HG02981 (cell line): ENCODE measurements around the gene OBP2A.

Experiments used
- ATAC-seq: cut with Tn5 transposase; IDR thresholded peaks from one replicate; pipeline ENCODE4 v1.9.1; 2021; ENCODE audit warnings: mild to moderate bottlenecking, moderate library complexity; ENCODE audit not compliant: unreplicated experiment

Gene OBP2A

GRCh38 chr9:135551031-135551430 is 5.1 kb downstream of the OBP2A start:
- no peak for ATAC-seq

DNA sequence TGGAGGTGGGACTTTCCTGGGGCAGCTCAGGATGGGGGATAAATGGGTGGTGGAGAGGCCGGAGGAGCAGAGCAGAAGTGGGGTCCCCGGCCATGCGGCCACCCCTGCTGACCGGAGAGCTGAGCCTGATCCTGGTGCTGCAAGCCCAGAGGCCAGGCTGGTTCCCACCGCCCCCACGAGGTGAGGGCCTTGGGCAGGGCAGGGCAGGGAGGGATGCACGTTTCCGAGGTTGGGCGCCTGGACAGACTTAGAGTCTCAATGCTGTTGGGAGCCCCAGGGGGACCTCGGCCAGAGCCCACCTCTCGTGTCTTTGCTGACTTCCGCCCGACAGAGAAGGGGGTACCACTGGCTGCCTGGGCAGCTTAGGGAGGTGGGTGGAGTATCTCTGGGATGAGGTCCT is 5.5 kb downstream of the OBP2A start:
- no peak for ATAC-seq

DNA sequence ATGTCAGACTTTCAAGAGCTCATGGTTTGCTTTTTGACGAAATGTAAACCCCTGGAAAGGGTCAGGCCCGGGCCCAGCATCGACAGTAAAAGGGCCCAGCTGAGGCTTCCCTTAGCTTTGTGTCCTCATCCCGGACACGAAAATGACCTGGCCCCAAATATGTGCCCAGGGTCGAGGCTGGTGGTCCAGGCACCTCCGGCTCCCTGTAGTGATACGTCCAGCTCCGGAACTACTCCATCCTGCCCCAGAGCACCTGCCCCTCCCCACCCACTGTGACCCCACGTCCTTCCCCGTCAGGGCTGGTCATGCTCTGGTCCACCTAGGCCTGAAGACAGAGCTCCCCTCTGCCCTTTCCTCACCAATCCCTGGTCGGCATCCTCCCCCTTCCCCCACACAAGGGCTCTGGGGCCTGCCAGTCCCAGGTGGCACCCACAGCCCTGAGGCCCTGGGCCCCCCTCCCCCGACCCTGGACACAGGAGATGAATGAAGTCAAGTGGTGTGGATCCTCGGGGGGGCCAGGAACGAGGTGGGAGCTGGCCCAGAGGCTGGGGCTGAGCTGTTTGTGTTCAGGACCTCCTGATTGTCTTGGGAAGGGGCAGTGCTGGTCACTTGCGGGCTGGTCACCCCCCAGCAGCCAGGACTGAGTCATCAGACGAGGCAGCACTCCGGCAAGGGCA is 6.2 kb downstream of the OBP2A start:
- ATAC-seq: no peak

- ATAC-seq: no peak
Observed at GRCh38 chr9:135552698-135553171, 6.8 kb downstream of the OBP2A start.

DNA sequence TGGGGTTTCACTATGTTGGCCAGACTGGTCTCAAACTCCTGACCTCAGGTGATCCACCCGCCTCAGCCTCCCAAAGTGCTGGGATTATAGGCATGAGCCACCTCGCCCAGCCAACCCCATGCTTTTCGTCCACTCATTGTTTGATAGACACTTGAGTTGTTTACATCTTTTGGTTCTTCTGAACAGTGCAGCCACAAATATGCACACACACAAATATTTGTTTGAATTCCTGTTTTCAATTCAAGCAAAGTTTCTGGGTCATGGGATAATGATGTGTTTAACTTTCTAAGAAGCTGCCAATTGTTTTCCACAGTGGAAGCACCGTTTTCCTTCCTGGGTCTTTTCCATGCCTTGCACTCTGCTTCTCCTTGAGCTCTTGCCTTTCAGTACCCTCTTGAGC is 8.8 kb downstream of the OBP2A start:
- no peak for ATAC-seq

DNA sequence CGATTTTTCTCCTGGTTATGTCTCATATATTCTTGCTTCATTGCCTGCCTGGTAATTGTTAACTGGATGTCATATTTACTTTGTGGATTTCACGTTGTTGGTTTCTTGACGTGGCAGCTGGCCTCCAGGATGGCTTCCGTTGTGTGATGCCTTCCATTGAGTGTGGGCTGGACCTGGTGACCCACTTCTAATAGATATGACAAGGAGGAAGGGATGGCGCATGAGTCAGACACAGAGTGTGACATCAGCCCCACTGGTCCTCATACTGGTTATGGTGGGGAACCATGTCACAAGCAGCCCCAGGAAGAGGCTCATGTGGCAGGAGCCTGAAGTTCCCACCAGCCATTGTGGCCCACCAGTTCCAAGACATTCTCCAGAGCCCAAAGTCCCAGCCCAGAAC is 9.3 kb downstream of the OBP2A start:
- ATAC-seq: no peak

DNA sequence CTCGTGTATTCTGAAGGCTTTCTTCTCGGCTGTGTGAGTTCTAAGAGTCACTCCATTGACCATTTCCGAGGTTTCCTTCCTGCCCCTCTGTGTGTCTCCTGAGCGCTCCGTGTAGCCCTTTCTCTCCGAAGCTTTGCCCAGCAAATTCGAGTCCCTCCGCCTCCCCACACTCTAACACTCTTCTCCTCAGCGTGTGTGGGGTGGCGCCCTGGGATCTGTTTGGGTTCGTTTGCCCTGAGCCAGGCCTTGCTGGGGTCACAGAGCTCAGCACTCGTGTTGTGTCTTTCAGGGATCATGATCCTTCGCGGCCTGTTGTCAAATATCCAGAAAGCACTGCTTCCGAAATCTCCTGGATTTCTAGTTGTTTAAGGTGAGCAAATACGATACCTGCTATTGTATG is 10.0 kb downstream of the OBP2A start:
- ATAC-seq: no peak

- no peak for ATAC-seq
Observed at GRCh38 chr9:135559606-135560005, 13.7 kb downstream of the OBP2A start.

DNA sequence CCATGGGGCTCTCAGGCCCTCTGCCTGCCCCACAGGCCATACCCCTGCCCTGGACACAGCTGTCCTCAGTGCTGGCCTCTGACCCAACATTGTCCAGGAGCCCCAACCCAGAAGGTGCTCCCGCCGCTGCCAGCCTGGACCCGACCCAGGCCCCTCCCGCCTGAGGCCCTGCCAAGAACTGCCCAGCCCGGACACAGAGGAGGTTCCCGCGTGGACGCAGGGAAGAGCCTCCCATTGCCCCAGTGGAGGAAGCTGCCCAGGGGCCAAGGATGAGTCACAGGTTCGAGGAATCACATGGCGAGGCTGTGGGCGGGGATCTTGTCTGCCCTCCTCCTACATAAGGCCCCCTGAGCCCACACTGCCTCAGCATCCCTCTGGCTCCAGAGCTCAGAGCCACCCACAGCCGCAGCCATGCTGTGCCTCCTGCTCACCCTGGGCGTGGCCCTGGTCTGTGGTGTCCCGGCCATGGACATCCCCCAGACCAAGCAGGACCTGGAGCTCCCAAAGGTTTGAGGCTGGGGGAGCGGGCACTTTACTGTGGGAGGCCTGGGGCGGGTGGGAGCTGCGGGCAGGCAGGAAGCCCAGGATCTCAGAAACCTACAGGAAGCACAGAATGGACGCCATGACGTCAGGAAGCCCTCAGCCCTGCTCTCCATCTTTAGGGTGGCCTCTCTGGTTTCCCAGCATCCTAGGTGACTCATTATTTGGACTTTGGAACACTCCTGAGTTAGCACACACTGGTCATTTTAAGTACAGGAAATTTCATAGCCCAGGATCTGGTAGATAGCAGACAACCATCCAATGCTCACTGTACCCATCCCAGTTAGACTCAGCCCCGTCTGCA is 15.7 kb downstream of the OBP2A start, which contains the start of gene PAEP:
TSS of gene PAEP (plus strand) at position 366 of the 844 bp plus-strand sequence.
- ATAC-seq: no peak

- ATAC-seq: no peak
Observed at GRCh38 chr9:135562235-135562745, 16.4 kb downstream of the OBP2A start.

- no peak for ATAC-seq
Observed at GRCh38 chr9:135563039-135563476, 17.1 kb downstream of the OBP2A start.

DNA sequence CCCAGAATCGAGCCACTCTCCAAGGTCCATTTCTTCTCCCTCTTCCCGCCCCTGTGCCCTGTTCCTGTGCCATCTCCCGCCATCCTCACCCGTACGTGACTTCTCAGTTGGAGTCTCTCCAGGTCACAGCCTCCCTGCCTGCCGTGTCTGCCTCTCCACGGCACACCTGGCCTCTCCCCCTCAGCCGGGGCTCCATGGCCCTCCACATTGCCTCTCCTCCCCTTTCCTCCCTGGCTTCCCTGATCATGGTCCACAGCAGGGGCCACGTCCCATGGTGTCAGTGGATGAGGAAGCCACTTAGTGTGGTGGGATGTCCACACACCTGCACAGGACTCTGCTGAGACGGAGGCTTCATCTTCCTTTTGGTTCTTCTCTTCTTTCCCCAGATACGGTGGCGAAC is 17.9 kb downstream of the OBP2A start:
- ATAC-seq: no peak

- ATAC-seq: no peak
Observed at GRCh38 chr9:135565141-135565628, 19.3 kb downstream of the OBP2A start.

DNA sequence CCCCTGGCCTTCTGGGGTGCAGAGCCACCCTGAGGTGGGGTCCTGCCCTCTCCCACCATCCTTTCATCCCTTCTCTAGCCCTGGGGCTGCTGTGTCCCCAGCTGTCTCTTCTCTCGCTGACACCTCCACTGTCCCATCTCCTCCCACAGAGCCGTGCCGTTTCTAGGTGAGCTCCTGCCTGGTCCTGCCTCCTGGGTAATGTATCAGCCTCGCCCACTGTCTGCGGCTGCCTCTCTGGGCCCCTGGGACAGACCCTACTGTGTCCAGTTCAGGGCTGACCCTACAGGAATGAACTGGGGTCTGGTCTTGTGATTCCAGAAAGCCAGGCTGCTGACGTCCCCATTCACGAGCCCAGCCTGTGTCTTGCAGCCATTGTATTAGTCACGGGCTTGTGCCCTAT is 19.7 kb downstream of the OBP2A start:
- ATAC-seq: no peak

GRCh38 chr9:135566552-135566951 is 20.6 kb downstream of the OBP2A start:
- ATAC-seq: no peak

GRCh38 chr9:135567311-135567710 is 21.4 kb downstream of the OBP2A start:
- no peak for ATAC-seq

GRCh38 chr9:135568026-135568425 is 22.1 kb downstream of the OBP2A start:
- ATAC-seq: no peak

- no peak for ATAC-seq
Observed at GRCh38 chr9:135570456-135570855, 24.5 kb downstream of the OBP2A start.

- no peak for ATAC-seq
Observed at GRCh38 chr9:135572233-135572632, 26.3 kb downstream of the OBP2A start.

- no peak for ATAC-seq
Observed at GRCh38 chr9:135573124-135573523, 27.2 kb downstream of the OBP2A start.

GRCh38 chr9:135574331-135574730 is 28.4 kb downstream of the OBP2A start:
- no peak for ATAC-seq

- no peak for ATAC-seq
Observed at GRCh38 chr9:135574943-135575342, 29.0 kb downstream of the OBP2A start.
